B cell (primary cell): ENCODE data around the gene FSIP1.

Experiments used
- EZH2 ChIP-seq: IDR thresholded peaks from 2 replicates; pipeline ENCODE4 v1.6.1; 2012; ENCODE audit warnings: borderline replicate concordance, low read depth, mild to moderate bottlenecking, moderate library complexity, low read length; ENCODE audit not compliant: insufficient read depth, poor library complexity, severe bottlenecking
- TF ChIP-seq, protein P1 (sequence below): fragments of 200-600 bp; IDR thresholded peaks from one replicate; pipeline ENCODE4 v1.8.0; 2022; ENCODE audit warnings: antibody characterized with exemption, mild to moderate bottlenecking

DNA sequence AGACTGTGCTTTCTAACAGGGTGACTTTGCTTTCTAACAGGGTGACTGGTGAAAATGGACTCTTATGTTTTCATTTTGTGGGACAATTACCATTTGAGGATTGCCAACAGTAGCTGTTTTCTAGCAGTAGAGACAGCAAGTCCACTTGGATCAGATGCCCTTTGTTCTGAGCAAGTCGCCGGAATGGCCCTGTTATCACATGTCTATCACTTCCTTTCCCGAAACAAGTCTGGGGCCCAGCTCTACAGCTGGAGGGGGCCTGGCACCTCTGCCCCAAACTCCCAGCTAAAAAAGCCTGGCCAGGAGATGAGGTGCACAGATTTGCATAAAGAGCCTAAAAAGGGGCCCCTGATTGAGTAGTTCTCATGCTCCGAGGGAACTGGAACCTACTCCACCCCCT is 157.2 kb downstream of the FSIP1 start:
- TF ChIP-seq, protein P1, sequence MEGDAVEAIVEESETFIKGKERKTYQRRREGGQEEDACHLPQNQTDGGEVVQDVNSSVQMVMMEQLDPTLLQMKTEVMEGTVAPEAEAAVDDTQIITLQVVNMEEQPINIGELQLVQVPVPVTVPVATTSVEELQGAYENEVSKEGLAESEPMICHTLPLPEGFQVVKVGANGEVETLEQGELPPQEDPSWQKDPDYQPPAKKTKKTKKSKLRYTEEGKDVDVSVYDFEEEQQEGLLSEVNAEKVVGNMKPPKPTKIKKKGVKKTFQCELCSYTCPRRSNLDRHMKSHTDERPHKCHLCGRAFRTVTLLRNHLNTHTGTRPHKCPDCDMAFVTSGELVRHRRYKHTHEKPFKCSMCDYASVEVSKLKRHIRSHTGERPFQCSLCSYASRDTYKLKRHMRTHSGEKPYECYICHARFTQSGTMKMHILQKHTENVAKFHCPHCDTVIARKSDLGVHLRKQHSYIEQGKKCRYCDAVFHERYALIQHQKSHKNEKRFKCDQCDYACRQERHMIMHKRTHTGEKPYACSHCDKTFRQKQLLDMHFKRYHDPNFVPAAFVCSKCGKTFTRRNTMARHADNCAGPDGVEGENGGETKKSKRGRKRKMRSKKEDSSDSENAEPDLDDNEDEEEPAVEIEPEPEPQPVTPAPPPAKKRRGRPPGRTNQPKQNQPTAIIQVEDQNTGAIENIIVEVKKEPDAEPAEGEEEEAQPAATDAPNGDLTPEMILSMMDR = no peak
- TF ChIP-seq EZH2 = no peak
